Upper lobe of left lung (tissue), 4 donors: ENCODE measurements around the gene GAP43.

ENCODE experiments used
- CTCF ChIP-seq, 6 experiments: fragments of 450-650 bp in 4 of 6; fragments of 200-600 bp in 2 of 6; sonication (generic) in 2 of 6; IDR thresholded peaks; one replicate each; pipeline ENCODE4 v1.5.1; 2016 to 2019; ENCODE audit warnings: antibody characterized with exemption in 6 of 6
- POLR2AphosphoS5 ChIP-seq, 2 donors: sonication (generic); formaldehyde crosslinking; IDR thresholded peaks; one replicate each; pipeline ENCODE4 v1.5.1; 2017; ENCODE audit warnings: antibody characterized with exemption in 2 of 2

GRCh38 chr3:115670911-115671310 is 47.6 kb downstream of the GAP43 start:
- TF ChIP-seq CTCF (IDR thresholded peaks at IDR 0.05), result no peak
- TF ChIP-seq POLR2AphosphoS5 (IDR thresholded peaks at IDR 0.05), result no peak
